ENCODE measurements around the gene FOXD1. TPM values are rescaled to one million over a fixed set of nuclear protein-coding genes. Genes with fewer than 3 reads are reported as not detected.

Gene FOXD1
- total and polyA plus RNA-seq, 2 of the 8 experiments (the other 6 are each of a cell fraction or from before 2014, with no cell fraction given) = 0.11 to 1.1 TPM

DNA sequence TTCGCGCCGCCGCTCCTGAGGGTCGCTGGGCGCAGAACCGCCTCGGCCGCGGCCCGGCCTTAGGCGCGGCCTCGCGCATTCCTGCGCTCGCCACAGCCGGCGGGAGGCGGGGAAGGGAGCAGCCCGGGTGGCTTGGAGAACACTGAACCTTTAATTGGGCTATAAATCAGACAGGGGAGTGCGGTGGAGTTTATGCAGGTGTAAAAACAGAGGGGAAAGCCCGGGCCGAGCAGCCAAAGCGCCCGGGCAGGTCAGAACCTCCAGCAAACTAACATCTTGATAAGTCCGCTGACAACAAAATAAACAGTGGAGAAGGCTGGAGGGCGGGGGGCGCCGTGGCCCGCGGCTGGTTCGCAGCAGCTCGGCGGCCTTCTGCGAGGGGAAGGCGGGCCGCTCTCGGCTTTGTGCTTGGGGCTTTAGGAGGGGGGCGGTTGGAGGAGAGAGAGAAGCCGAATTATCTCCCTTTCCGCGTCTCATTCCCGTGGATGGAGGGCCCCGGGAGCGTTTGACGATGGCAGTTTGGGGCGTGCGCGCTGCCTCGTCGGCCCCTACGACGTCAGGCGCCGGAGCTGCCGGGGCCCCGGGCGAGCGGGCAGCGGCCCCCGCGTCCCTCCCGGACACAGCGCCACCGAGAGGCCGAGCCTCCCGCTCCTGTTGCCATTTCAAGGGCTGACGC is 11.3 kb downstream of the FOXD1 start (continued):
- TF ChIP-seq KDM1A (IDR thresholded peaks at IDR 0.05; ENCODE audit: borderline replicate concordance, low read length) (no peak), EGR1 (IDR thresholded peaks at IDR 0.05; ENCODE audit: borderline replicate concordance, low read depth, low read length) (no peak; the same call in 1 of the 2 replicates), CHD2 (IDR thresholded peaks at IDR 0.05; ENCODE audit: low read length) (no peak), RFX5 (IDR thresholded peaks at IDR 0.05; ENCODE audit: borderline replicate concordance, low read depth, low read length) (no peak), BACH1 (IDR thresholded peaks at IDR 0.05; ENCODE audit: low read length) (no peak), SIRT6 (IDR thresholded peaks at IDR 0.05; ENCODE audit: low read length) (no peak), JUND (IDR thresholded peaks at IDR 0.05; ENCODE audit: low read length) (no peak), CTBP2 (IDR thresholded peaks at IDR 0.05; ENCODE audit: borderline replicate concordance, insufficient read depth, insufficient read length, low read length) (peak; percentile 88), TAF7 (optimal IDR thresholded peaks at IDR 0.05; ENCODE audit: borderline replicate concordance, low read depth, low read length) (no peak), FOSL1 (IDR thresholded peaks at IDR 0.05; ENCODE audit: insufficient read depth, low read depth, low read length) (no peak), SIN3A (conservative IDR thresholded peaks at IDR 0.05 in 1 of 2, IDR thresholded peaks at IDR 0.05 in 1 of 2; ENCODE audit: low read depth in 1 of 2, low read length in 2 of 2) (peak; percentile 57 to 69; a peak in 2 of 4 replicates), RXRA (IDR thresholded peaks at IDR 0.05; ENCODE audit: insufficient read depth, low read depth, low read length) (no peak), USF2 (IDR thresholded peaks at IDR 0.05; ENCODE audit: low read length) (no peak), SP4 (IDR thresholded peaks at IDR 0.05; ENCODE audit: low read length) (no peak), RBBP5 (IDR thresholded peaks at IDR 0.05; ENCODE audit: borderline replicate concordance, low read depth, low read length) (no peak), NRF1 (IDR thresholded peaks at IDR 0.05; ENCODE audit: low read depth, low read length) (no peak), CEBPB (IDR thresholded peaks at IDR 0.05; ENCODE audit: low read depth, low read length) (no peak), SUZ12 (IDR thresholded peaks at IDR 0.05; ENCODE audit: low read length) (peak; percentile 77), YY1 (IDR thresholded peaks at IDR 0.05; ENCODE audit: low read depth, low read length) (no peak)
- TF ChIP-seq, protein P1, sequence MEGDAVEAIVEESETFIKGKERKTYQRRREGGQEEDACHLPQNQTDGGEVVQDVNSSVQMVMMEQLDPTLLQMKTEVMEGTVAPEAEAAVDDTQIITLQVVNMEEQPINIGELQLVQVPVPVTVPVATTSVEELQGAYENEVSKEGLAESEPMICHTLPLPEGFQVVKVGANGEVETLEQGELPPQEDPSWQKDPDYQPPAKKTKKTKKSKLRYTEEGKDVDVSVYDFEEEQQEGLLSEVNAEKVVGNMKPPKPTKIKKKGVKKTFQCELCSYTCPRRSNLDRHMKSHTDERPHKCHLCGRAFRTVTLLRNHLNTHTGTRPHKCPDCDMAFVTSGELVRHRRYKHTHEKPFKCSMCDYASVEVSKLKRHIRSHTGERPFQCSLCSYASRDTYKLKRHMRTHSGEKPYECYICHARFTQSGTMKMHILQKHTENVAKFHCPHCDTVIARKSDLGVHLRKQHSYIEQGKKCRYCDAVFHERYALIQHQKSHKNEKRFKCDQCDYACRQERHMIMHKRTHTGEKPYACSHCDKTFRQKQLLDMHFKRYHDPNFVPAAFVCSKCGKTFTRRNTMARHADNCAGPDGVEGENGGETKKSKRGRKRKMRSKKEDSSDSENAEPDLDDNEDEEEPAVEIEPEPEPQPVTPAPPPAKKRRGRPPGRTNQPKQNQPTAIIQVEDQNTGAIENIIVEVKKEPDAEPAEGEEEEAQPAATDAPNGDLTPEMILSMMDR (IDR thresholded peaks at IDR 0.05; ENCODE audit: control extremely low read depth in 1 of 3, insufficient read depth in 1 of 3, low read depth in 1 of 3, low read length in 3 of 3) = peak; percentile 65 to 79 (median 74)
- TF ChIP-seq, protein P2, sequence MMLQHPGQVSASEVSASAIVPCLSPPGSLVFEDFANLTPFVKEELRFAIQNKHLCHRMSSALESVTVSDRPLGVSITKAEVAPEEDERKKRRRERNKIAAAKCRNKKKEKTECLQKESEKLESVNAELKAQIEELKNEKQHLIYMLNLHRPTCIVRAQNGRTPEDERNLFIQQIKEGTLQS (IDR thresholded peaks at IDR 0.05; ENCODE audit: insufficient read depth, low read depth, low read length) = no peak

Data from H1 (cell line).